Measurements from ENCODE around the gene RAB11FIP5. TPM values are rescaled to one million over a fixed set of nuclear protein-coding genes. Genes with fewer than 3 reads are reported as not detected.

The RAB11FIP5 gene
- total RNA-seq, 1 donor from 2014 or later = 24.3 TPM

DNA sequence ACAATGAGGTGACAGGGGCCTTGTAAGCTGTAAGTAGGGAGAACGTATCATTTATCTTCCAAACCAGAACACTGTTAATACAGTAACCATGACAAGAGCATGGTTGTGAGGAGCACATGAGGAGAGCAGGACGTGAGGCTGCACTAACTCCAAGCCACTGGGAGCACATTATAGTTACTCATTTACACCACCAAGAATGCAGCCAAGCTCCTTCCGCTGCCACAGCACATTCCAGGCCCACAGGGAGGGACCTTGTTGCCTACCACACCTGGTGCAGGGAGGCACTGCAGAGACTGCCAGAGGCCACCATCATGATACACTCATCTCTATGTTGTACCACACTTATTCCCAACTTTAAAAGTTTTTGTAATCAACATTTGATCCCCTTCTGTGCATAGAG is 27.8 kb downstream of the RAB11FIP5 start:
- DNase-seq = no peak

DNA sequence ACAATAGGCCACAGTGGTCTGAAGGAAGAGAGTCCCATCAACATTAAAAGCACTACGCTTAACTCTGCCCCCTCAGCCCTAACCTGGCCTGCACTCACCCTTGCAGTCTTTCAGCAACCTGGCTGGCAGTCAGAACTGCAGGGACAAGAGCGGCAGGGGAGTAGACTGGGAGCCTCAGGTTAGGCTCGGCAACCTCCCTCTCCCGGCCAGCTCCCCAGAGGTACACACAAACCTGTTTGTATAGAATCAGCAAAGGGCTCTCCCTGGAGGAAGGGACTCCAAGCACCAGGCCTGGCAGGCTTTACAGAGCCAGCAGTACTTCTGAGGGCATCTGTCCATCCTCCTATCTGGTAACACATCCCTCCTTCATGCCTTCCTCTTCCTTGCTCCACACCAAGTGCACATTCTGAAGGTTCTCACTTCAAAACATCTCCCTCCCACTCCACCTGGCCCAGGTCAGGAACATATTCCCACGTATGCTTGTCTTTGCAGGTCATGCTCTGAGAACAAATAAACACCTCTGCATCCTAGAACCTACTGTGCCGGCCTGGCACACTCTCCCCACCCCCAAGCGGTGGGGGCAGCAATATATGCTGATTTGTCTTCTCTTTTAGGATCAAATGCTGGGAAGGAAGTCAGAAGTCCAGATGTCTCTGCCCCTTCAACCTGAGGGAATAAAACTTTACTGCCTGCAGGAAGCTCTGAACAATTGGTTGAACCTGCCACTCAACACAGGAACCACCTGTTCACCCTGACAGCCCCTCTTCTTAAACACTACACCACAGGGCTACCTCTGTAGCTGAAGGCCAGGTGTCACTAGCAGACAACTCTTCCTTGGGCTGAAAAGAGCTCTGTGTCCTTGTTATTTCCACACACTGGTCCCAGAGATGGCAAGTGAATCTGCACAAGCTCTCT is 28.6 kb downstream of the RAB11FIP5 start:
- no peak for DNase-seq

DNA sequence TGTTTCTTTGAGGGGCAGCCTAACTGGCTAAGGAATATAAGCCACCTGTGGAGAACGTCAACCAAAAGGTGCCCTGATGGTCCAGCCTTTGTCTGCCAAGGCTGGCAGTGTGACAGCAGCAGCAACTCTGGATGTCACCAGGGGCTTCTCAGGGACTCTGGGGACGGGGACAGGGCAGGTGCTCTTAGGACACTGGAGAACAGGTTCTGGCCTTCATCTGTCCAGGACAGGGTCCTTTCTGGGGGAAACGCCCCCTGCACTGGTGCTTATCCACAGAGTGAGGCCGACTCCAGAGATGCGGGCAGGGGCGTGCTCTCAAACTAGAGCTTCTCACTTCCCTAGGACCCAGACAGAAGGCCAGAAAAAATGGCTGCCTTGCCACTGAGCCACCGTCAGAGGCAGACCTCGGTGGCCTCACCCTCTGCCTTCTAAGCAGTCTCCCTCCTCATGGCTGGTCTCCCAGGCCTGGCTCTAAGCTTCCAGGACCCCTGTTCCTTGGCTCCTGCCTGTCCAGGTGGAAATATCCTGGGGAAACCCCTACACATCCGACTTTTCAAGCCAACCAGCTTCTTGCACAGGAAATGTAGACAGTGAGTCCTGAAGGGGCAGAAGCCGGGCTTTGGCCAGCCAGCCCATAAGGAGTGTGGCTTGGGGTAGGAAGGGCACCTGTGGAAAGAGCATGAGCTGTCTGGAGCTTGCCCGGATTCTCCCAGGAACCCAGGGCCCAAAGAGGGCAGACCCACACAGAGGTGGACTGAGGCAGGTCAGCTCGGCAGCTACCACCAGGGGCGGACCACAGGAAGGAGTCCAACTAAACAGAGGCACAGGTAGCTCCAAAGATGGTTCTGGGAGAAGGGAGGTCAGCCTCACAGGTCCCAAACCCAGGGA is 30.0 kb downstream of the RAB11FIP5 start:
- no peak for DNase-seq

DNA sequence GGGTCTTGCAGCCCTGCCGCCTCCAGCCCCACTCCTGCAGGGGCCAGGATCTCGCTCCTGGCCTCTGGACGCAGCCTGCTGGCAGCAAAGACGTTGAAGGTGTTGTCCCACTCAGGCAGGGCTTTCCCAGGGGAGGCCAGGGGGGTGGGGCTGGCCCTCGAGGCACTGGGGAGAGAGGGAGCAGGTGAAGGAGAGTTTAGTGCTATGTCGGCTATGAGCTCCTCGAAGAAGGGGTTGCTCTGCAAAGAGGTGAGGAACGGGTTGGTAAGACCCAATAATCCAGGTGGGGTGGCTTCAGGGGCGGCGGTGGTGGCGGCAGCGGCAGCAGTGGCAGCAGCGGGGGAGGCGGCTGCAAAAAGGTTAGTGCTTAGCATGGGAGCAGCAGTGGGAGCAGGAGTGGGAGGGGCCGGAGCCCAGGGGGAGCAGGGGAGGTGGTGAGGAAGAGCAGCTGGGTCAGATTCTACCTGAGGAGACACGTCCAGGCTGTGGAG is 31.5 kb downstream of the RAB11FIP5 start:
- DNase-seq = peak; percentile 23

DNA sequence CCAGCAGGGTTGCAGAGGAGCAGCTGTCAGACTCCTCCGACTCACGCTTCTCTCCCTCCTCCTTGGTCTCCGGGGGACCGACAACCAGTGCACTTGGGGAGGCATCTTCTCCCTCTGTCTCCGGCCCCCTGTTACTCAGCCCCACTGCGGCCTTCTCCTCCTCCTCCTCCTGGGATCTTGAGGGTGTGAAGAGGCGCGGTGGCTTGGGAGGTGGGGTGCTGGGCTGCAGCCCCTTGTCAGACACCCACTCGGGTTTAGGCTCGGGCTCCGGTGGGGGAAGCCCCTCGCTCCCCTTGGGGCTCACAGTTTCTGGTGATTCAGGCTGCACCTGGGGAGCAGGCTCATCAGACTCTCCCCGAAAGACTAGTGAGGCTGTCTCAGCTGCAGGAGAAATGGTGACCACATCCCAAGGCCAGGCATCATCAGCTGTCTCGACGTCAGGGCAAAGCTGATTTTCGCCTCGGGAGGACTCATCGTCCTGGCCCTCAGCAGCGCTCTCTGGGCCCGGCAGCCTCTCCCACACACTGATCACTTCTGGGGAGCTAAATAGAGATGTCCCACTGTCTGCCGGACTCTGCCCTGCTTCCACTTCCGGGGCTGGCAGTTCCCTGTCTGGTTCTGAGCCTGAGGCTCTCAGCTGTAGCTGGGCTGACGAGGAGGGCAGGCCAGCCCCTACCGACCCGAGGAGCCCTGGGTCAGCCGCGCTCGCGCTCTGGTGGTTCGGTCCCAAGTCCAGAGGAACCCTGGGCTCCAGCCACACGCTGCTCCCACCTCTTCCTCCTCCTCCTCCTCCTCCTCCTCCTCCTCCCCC is 32.2 kb downstream of the RAB11FIP5 start:
- DNase-seq = no peak

DNA sequence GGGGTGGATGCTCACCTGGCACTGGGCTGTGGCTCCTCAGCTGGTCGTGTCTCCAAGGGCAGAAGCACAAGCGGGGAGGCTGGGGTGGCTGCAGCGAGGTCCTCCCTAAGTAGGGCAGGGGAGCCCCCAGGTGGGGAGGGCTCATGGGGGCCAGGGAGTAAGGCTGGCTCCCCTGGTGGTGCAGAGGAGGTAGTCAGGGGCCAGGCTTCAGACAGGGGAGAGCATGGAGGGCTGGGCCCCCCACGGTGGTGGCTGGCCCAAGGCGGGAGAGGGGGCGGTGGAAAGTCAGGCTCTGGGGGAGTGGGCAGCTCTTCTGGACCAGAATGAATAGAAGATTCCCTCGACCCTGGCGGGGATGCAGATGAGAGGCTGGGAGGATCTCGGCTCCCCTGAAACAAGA is 33.1 kb downstream of the RAB11FIP5 start:
- no peak for DNase-seq

DNA sequence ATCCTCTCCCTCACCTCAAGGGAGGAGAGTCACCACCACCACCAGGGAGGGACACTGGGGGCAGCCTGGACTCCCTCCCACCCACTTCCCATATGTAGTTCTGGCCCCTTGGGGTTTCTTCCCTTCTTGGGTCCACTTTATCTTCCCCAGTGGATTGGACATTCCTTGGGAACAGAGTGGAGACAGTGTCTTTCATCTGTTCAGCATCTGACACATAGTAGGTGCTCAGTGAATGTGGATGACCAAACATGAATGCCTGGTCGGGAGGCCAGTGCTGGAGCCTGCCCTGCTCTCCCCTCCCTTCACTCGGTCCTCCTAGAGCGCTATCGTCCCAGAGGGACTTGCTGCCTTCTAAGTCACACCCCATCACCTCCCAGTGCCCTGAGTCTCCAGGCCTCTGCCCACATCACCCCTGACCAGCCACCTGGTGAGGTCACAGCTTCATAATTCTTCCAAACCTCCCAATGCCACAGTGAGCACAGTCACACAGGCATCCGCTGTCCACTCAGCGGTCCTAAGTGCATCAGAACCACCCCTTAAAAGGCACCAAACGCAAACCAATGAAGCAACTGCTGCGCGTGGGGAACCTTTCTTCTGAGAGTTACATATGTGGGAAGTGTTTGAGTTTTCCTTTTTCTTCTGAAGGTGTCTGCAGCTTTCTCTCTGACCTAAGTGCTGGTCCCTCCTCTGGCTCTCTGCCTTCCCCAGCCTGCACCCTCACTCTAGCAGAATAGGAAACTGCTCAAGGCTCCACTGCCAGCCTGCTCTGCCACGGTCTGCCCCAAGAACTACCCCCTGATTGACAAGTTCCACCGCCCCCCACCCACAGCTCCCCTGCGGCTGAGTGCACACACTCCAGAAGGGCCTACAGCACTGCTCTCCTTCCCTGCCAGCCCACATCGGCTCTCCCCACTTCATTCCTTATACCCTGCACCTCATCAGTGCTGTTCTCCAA is 34.0 kb downstream of the RAB11FIP5 start:
- no peak for DNase-seq

DNA sequence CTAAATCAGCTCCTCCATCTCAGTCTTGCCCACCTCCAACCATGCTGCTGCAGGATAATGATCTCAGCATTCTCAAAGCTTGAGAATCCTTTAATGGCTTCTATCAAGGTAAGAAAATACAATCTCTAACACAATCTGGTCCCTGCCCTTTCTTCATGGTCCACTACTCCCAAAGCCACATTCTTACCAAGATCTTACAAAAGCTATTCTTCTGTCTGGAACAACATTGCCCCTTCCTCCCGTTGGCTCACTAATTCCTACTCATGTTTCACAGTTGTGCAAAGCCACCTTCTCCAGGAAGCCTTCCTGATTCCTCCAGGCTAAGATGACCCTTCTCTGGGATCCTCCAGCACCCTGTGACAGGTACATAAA is 35.3 kb downstream of the RAB11FIP5 start:
- DNase-seq = no peak

DNA sequence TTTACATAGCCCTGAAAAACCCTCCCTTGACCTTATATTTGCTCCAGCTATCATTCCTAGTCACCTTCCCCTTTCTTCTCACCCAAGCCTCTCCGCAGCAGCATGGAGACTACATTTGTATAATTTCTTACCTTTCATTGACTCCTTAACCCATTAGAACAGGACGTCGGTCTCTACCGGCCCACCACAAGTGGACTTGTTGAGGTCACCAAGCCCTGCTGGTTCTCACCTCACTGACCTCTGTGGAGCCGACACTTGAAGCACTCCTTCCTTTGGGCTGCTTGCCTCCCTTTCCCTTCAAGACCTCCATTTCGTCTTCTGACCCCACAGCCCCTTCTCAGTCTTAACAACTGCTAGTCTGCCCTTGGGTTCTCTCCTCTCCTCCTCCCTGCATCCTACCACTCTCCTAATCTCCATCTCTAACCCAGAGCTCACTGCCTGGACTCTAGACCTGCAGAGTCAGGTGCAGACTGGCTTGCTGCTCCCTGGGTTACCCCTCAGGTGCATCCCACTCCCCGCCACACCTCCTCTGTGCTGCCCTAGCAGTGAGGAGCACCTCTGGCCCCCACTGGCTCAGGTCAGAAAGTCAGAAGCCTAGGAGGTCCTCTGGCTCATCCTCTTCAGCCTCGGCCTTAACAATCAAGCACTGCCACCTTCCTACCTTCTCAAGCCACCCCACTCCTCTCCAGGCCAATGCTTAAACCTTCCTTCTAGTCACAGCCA is 35.9 kb downstream of the RAB11FIP5 start:
- DNase-seq = no peak

DNA sequence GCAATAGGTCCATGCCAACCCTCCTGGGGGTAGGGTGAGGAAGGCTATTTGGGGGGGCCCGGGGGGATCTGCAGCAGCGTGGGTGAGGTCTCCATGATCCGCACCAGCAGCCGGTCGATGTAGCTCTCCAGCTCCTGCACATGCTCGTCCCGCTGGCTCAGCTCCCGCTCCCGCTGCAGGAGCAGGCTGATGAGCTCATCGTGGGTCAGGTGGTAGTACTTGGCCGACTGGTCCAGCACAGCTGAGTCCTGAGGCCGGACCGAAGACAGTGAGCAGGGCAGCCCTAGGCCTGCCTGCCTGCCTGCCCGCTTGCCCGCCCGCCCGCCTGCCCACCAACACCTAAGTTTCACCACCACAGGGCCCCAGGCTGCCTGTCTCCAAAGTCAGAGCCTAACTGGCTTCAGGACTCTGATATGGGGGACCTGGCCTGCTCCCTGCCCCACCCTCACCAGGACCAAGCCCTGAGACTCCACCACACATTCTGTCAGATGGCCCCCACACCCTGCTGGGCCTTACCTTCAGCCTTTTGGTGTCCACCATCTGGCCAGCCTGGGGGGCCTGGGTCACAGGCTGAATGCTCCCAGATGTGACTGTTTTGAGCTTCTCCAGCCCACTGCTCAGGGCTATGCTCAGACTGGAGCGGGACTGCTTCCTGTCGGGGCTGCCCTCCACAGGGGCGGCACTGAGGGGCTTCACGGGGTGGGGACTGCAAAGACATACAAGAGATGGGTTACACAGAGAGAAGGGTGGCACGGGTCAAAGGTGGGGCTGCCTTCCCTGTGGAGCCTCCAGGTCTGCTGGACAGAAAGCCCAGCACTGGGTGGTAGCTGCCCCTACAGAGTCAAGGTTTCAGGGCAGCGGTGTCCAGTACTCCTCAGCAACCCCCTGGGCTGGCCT is 37.0 kb downstream of the RAB11FIP5 start:
- DNase-seq = peak; percentile 67

DNA sequence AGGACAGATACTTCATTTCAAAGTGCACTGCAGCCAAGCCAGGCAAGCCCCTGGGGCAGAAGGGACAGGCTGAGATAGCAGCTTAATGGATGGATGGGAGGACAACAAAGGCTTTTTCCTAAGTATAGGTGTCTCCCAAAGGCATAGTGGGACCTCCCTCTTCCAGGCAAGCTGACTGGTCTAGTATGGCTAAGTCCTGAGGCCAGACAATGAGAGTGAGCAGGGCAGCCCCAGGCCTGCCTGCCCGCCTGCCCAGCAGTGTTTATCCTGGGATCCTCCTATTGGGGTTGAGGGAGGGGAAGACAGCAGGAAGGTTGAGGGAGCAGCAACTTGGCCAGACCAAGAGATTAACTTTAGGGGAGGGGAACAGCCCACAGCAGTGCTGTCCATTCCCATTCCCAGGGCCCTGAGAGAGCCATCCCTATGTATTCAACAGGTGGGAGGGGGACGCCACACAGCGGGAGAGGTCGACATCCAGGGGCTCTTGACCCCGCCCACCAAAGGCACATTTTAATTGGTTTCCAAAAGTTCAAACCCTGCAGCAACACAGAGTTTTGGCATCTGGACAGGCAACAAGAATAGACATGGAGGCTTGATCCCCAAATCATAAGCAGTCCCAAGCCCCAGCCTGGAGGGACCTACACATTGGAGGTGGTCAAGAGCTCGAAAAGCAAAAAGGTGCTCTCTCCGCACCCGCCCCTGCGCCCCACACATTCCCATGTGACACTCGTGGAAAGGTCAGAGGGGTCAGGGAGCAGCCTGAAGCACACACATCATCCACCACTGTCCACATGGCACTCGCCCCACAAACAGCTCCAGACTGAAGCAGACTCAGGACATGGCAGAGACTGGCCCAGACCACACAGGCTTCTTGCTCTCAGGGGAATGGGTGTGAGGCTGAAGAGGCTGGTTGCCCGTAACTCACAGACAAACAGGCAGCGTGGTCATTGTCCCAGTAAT is 38.4 kb downstream of the RAB11FIP5 start:
- no peak for DNase-seq

DNA sequence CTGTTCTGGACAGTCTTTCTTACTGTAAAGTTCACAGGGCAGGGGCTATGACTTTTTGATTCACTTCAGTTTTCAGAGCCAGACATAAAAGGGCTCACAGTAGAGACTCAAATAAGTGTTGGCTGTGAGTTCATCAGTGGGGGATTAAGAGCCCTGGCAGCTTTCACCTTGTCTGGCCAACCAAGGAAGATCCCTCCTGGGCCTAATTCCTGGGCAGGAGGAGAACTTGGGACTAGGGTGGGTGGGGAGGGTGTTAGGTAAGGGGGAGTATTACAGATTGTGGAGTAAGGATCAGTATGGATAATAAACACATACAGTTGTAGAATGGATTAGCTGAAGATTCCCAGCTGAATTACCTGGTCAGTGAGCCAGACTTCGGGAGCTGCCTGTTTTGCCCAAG is 40.3 kb downstream of the RAB11FIP5 start:
- no peak for DNase-seq

DNA sequence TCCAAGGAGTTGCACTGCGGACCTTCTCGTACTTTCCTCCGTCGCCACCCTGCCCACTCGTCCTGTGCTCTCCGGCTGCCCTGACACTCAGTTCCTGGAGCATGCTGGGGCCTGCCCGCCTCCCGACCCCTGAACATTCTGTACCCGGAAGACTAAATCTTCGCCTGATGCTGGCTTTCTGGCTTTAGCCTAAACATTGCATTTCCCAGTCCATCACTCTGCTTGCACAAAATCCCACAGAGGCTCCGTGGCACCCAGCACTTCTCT is 40.7 kb downstream of the RAB11FIP5 start:
- peak; percentile 42 for DNase-seq

DNA sequence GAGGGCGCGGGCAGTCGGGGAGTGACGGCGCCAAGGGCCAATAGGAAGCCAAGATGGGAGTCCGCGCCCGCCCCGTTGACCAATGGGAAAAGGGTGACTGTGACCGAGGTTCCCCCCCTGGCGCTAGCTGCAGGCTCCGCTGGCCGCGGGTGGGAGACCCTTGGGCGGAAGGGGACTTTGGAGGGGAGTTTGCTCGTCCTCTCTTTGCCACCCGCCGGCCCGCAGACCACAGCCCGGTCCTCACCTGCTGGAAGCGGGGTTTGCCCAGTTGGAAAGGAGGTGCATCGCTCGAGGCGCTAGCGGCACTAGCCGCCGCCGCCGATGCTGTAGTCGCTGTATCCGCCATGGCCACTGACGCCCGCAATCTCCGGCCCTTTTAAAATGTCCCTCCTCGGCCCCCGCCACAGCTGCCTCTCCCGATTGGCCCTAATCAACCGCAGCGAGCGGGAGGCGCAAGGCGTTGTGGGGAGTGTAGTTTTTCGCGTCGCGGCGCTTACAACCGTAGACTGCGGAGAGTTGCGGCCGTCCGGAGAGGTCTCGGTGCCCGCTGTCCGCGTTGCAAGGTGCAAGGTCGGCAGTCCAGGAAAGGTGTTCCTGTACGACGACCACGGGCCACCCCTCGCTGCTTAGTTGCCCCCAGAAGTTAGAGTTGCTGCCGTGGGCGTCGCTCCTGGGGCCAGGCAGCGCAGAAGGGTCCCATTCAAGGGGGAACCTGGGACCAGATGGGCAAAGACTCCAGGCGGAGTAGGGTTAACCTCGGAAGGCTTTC is 41.2 kb downstream of the RAB11FIP5 start, which contains the start of gene SFXN5:
Gene SFXN5, minus strand, starts transcription at position 353 of the 769 bp plus-strand sequence. Its CDS starts 7 bp downstream, at position 346.
- peak; percentile 99 for DNase-seq

DNA sequence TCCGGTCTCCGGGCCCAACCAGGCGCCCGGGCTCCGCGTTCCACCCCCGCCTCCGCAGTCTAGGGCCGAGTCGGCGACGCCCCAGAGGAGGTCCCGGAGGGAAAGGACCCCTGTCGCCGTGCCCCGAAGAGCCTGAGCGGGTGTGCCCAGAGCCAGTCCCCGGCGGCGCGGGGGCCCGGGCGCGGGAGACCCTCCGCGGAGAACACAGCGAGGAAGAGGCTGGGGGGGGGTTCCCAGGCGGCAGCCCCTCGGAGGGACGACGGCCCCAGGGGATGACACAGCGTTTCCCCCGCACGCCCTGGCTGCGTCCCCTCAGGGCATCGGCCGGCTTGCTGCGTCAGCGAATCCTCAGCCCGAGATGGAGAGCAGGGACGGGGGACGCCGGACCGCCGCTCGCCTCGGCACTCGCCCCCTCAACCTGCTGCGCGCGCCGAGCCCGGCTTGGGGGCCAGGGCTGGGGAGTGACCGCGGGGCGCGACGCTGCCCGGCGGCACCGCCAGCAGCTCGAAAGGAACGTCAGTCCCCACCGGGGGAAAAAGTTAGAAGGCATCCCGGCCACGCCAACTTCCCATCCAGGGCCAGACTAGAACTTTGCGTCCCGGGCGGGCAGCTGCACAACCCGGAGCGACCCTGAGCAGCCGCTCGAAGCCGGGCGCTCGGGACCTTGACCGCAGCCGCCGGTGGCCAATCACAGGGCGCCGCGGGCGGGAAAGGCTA is 41.9 kb downstream of the RAB11FIP5 start:
- DNase-seq = peak; percentile 38

DNA sequence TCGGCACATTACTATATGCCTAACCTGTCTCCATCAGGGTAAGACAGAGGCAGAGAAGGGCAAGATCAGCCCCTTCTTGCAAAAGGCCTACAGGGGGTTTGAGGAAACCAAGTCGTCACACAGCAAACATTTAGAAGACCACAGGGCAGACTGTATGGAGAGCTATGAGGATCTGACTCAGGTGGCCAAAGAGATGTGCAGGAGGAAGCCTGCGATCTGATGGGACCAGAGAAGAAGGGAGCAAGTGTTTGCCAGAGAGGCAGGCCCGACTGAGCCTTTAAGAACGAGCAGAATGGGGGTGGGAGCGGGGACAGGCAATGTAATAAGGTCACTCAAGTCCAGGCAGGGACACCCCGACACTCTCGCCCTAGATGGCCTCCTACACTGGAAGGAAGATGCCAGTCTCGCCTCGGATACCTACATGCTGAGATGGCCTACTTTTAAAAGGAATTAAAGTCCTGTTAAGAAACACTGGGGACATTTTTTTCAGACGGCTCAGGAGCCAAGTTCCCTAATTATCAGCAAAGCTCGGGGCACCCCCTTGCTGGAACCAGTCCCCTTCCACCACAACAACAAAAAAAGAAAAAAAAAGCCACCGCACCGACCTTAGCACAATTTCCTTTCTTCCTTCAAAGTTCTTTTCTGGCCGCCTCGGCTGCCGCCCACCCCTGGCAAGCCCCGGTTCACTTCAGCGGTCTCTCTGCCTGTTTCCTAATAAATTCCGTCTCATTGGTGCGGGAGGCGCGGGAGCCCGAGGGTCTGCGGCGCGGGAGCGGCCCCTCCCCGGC is 42.7 kb downstream of the RAB11FIP5 start:
- DNase-seq = no peak

Measured in tongue (tissue), 2 donors.